Ramos (cell line): ENCODE measurements around the gene CAMK2B.

Experiments
- in situ Hi-C: fragments of 300-500 bp; cut with MboI; formaldehyde crosslinking; loops from one replicate; pipeline ENCODE4 v1.14.3; 2022; ENCODE audit warnings: low sequenced_read_pairs; ENCODE audit not compliant: unreplicated experiment

Gene CAMK2B

DNA sequence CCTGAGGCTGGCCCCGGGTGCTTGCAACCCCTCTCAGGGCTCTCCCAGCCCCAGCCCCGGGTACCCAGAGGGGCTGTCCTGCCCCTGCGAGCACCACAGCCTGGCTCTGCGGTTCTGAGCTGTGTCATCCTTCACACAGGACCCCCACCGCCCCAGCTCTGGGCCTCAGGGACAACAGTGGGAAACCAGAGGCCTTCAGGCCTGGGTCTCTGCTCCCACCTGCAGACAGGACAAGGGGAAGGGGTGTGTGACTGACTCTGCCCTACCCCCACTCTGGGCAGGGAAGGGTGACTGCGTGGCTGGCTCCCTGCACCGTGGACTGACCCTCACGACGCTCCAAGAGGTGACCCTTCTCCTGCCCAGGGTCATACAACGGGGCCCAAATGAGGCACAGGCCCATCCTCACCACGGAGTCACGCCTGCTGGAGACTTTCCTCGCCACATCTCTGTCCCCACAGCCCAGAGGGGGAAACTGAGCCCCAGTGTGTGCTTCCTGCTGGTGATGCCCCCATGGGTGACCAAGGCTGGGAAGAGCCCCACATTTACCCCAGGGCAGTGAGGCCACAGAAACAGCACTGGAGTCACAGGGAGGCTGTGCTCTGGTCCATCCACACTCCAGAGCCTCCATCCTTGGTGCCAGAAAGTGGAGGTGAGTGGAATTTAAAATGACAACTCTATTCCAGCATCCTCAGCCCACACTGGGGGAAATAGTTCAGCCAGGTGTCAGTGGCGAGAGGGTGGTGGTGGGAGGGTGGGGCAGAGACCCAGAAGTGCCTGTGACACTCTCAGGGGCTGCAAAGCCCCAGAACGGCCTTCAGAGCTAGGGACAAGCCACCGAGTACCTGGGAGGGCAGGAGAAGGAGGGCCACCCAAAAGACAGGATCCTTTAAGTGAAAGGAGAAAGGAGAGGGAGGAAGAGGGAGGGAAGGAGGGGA is 13.6 kb downstream of the CAMK2B start:
- in situ Hi-C loops: no loop called here

DNA sequence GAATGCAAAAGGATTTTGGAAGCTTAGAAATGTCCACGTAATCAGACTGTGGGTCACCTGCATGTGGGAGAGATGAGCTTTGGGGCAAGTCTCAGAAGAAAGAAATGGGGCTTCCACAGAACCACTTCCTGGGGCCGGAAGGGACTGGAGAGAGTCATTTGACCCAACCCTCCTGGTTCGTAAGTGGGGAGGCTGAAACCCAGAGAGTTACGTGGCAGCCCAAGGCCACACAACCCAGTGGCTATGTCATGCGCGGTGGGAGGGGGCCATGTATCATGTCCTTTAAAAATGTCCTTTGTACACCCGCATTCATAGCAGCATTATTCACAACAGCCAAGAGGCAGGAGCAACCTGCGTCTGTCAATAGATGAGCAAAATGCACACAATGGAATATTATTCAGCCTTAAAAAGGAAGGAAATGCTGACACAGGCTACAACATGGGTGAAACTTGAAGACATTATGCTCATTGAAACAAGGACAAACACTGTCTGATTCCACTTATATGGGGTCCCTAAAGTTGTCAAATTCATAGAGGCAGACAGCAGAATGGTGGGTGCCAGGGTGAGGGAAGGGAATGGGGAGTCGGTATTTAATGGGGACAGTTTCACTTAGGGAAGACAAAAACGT is 15.1 kb downstream of the CAMK2B start:
- in situ Hi-C loops: no loop called here

DNA sequence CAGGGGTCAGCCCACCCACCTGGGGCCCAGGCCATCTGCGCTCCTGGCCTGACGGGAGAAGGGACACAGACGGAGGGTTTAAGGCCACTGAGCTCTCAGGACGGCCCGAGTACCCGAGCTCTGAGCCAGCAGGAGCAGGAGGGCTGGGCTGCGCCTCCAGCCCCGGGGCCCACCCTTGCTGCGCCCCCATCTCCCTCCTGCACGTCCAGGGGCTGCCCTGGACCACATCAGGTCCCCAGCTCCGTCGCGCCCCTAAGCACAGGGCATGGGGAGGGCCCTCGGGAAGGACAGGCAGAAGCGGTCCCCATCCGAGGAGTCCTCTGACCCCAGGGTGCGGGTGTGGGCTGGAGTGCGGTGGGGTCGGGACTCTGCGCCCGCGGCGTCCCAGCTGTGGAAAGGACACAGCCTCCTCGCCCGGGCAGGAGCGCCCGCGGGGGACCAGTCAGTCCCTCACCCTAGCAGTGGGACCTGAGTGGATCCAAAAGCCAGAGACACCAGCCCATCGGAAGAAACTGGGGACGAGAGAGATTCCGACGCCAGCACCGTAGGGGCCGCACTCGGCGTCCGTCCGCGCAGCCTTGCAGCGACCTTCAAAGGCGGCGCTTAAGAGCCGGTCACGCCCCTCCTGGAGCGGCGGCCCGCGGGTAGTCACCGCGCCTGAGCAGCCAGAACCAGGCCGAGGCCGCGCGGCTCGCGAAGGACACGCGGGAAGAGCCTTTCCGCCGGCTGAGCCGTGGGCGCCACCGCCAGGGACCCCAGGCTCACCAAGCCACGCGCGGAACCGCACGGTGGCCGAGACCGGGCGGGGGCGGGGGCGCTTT is 15.9 kb downstream of the CAMK2B start:
- in situ Hi-C loops: no loop called here

DNA sequence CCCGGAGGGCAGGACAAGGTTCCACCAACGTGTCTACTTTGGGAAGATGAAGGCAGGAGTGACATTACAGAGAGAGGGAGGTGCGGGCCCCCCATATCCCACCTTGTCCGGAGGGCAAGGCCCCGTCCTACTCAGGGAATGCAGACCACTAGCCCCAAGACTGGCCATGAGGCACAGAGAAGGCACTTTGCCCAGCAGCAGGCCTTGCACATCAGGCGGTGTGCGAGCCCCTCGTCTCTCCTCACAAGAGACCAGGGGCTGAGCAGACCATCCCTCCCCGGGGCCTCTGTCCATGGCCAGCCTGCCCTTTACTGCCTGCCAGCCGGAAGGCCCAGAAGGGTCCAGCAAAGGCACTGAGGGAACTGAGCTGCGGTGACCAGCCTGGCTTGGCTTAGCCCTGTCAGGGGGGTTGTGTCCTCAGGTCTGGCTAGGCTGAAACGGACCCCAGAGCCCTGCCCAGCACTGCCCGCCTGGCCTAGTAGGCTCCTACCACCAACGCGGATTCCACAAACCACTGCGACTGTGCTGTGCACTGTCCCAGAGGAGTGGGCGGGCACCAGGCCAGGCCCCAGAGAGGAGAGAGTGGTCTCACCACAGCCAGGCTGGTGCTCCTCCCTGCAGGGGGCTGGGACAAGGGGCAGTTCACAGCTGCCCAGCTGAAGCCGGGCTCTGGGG is 16.7 kb downstream of the CAMK2B start:
- in situ Hi-C loops: no loop called here

DNA sequence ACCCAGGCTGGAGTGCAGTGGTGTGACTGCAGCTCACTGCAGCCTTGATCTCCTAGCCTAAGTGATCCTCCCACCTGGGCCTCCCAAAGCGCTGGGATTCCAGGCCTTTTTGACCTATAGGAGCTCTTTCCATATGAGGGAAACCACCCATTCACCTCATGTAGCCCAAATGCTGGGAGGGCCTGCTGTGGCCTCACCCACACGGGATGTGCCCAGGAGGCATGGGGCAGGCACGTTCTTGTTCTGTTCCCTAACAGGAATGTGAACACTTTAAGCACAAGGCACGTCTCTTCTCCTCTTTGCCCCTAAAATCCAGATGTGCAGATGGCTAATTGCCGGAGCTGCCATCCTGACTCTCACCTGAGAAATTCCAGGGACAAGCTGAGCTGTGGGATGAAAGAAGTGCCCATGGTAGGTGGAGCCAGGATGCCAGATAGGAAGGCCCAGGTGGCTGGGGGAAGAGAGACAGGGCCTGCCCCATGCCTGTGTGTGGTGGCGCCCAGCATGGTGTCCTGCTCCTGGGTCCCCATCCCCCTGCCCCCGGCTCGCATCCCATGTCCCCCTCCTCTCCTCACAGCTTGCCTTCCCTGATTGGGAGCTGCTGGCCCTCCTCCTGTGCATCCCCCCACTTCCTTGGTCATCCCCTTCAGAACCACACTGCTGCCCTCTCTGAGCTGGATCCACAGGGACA is 17.3 kb downstream of the CAMK2B start:
- in situ Hi-C loops: no loop called here

DNA sequence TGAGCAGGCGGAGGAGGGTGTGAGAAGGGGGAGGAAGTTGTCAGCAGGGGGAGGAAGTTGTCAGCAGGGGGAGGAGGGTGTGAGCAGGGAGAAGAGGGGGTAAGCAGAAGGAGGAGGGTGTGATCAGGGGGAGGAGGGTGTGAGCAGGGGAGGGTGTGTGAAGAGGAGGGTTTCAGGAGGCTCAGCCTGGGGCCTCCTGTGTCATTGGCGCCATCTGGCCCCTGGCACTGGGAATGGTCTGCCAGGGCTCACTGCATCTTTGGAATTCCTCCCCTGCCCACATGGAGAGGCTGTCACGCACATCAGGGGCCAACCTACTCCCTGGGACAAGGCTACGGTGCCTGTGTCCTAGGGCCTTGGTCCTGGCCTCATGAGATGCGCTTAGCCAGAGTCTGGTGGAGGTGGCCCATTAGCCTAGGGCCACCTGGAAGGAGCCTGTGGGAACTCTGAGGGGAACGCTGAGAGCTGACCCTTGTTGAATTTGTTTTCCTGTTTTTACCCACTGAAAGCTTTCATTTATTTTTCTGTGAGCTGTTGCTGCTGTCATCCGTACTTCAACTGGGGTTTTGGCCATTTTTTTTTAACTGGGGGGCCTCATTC is 18.0 kb downstream of the CAMK2B start:
- in situ Hi-C loops: no loop called here

DNA sequence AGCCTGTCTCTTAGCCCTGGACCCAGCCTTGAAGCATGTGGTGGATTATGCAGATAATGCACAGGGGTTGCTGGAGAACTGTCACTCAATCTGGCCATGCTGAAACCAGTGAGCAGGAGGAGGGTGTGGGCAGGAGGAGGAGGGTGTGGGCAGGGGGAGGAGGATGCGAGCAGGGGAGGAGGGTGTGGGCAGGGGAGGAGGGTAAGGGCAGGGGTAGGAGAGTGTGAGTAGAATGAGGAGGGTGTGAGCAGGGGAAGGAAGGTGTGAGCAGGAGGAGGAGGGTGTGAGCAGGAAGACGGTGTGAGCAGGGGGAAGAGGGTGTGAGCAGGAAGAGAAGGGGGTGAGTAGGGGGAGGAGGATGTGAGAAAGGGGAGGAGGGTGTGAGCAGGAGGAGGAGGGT is 18.8 kb downstream of the CAMK2B start:
- in situ Hi-C loops: no loop called here

DNA sequence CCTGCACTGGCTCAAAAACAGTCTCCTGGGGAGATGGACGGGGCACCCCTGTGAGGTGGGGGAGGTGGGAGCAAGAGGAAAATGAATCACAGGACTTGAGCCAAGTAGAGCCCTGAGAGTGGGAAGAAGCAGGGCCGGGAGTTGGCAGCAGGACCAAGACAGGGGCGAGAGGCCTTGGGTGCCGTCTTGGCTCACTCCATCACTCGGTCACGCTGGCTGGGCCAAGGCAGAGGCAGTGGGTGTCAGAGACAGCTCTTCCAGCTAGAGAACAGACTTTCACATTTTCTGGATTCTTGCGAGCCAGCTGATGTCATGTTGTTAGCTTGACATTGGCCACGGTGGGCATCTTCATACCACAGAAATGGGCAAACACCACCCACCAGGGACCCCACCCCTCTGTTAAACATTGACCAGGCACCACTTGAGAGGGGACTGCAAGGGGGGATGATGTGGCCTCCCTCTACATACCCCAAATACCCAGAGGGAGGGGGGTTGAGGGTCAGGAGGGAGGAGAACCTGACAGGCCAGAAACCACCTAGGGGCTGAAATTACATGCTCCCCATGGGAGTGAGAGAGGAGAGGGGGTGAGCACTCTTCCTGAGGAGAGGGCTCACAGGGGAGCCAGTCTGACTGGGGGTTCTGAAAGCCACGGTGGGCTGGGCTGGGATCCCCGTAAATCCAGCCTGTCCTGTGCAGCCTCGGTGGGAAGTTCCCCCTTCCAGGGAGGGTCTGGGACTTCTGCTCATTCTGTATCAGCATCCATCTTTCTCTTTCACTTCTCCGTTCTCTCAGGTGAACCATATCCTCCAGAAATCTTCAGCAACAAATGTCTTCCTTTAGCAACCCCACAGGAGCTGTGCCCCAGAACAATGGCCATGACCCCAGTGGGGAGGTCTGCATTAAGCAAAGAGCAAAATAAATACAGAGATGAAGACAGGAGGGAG is 19.6 kb downstream of the CAMK2B start:
- in situ Hi-C loops: no loop called here

DNA sequence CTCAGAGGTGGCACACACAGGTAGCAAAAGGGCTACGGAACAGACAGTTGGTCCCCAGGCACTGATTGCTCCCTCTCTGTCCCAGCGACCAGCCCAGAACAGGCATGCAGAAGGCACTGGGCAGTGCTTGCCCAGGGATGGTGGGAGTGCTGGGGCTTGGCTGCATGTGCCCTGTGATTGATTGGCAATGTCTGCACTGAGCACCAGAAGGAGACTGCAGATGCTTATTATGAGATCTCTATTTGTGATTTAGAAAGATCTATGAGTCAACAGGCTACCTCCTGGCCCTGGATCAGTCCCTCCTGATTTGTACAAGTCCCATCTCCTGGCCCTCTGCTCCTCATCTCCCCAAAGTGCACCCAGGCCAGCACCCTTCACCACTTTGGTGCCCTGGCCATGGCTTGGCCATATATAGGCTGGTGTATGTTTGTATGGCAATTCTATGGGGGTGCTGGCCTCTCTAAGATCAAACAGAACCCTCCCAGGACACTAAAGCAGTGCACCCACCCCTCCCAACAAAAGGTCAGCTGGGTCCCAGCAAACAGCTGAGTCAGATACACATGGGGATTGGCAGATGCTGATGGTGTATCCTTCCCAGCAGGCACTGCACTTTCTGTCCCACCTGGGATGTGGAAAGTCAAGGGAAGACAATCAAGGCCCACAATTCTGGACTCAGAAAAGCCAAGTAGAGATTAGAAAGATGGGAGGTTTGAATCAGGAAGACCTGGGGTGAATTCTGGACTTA is 30.9 kb downstream of the CAMK2B start:
- in situ Hi-C loops: no loop called here

DNA sequence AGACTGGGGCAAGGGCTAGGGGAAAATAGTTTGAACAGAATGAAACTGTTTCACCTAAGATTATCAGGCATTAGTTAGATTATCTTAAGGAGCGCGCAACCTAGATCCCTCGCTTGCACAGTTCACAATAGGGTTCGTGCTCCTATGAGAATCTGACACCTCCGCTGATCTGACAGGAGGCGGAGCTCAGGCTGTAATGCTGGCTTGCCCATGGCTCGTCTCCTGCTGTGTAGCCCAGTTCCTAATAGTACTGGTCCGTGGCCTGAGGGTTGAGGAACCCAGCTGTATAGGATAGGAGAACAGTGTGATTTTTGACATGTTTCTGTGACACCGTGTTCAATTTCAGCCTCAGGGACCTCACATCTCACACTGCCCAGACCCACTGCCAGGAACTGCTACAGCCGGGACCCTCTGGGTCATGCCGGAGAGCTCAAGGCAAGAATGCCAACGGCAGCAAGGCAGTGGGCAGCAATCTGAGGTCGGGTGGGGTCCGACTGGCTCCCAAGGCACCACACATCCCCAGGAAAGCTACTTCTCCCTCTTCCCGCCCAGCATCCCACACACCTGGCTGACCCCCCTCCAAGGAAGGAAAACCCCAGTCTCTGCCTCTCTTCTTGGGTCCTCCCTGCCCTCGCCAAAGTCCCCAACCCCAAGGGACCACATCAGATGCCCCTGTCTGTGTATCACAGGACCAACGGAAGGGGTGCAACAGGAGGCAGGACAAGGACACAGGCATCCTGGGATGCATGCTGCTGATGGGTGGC is 31.7 kb downstream of the CAMK2B start:
- in situ Hi-C loops: no loop called here

DNA sequence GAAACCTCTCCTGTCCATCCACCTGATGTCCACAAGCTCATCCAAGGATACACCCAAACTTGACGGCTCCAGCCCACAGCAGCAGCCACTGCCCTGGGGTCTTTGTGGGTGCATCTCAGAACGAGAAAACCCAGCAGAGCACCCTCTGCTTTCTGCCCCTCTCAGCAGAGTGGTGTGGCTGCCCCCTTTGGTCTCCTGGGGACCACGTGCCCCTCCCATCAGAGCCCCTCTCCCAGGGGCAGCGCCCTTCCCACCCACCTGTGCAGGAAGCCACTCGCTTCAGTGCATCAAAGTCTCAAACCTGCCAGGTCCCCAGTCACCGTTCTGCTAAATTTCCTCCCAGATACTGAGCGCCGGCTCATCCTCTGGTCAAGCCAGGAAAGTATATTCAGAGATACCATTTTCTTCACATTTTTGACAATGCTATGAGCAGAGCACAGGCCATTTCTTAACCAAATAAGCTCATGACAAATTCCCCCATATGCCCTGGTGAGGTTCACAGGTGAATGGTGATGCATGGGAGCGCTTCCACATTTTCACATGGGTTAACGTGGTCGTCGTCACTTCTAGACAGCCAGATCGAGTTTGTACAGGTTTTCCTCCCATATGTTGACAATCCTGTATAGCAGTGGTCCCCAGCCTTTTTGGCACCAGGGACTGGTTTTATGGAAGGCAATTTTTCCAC is 32.4 kb downstream of the CAMK2B start:
- in situ Hi-C loops: no loop called here

DNA sequence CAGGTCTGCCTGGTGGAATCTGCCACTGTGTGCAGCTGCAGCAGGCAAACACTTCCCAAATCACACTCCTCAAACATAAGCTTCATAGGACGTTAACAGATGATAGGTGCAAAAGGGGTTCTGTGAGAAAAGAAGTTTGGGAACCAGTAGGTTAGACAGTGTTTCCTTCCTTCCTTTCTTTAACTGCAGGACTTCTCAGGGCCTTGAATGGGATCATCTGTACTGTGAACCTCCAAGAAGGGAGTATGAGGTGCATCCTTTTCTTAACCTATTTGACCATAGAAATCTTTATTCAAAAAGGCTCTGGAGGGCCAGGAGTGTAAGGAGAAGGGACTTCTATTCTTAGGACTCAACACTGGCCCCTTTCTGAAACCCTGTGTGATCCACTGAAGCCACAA is 33.0 kb downstream of the CAMK2B start:
- in situ Hi-C loops: no loop called here

DNA sequence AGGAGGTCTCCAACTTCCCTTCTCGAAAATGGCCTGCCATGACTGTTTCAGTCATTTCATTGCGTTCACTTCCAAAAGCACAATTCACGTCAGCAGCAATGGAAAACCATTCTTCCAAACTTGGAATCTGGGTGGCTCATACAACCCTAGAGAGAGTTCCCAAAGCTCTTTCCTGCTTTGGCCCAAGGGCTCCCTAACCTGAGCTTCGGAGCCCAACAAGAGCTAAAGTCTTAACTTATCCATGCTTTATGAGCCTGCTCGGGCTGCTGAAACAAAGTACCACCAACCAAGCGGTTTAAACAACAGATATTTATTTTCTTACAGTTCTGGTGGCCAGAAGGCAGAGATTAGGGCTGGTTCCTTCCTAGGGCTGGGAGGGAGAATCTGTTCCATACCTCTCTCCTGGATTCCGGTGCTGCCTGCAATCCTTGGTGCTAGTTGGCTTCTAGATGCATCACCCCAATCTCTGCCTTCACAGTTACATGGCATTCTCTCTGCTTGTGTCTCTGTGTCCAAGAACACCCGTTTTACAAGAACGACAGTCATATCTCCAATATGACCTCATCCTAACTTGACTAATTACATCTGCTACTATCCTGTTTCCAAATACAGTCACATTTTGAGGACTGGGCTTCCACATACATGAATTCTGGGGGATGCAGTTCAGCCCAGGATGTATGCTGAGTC is 33.5 kb downstream of the CAMK2B start:
- in situ Hi-C loops: no loop called here

DNA sequence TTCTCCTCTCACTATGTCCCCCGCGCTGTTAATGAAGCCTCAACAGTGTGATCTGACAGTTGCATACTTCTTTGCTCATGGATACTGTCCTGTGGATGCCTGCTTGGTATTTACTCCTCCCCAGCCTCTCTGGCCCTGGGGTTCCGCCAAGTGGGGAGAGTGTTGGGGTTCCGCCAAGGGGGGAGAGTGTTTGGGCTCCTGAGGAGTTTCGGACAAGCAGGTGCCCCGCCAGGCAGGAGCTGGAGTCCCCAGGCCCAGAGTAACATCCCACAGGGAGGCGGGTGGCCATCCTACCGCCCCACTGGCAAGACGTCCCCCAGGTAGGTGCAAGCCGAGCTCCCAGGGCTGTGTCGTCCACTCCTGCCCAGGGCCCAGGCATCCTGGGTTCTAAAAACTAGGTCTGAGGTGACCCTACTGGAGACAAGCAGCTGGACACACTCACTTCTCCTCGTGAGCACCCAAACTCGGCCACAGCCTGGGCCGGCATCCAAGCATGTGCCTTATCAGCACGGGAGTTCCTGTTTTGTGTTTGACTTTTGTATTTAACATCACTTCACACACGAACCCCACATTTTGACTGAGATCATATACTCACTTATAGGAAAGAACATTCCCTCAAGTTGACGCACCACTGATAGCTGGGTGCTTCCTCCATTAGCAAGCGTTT is 34.2 kb downstream of the CAMK2B start:
- in situ Hi-C loops: no loop called here

DNA sequence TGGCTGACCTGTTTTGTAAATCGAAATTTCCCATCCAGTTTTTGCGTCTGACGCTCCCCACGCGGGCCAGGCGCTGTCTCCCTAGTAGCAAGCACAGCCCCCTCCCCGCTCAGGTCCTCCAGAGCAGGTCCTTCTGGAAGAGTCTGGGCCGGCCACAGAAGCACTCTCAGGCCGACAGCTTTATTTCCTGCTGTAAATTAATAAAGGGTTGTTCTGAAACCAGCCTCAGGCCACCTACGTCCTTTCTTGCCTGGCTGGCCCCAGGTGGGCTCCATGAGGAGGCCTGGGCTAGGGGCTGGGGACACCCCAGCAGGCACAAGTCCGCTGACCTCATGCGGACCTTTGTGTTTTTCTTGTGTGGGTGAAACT is 35.2 kb downstream of the CAMK2B start:
- in situ Hi-C loops: no loop called here
